Central memory CD8-positive, alpha-beta T cell (primary cell): ENCODE data around the gene IL1RL2.

Source experiments
- ATAC-seq: fragments of 150-1000 bp; cut with Tn5 transposase; replicated peaks from 2 replicates; pipeline ENCODE4 v1.10.0; 2022; ENCODE audit warnings: mild to moderate bottlenecking, moderate FRiP score, moderate number of reproducible peaks; ENCODE audit not compliant: poor library complexity, severe bottlenecking; ENCODE audit errors: extremely low read depth
- DNase-seq, 2 donors: peaks; one replicate each; pipeline ENCODE4 v3.0.0; 2021; ENCODE audit warnings: low spot score in 2 of 2
- H3K27ac Mint-ChIP-seq: one replicate; pipeline ENCODE4 v1.8.0; 2022; ENCODE audit warnings: low read depth, mild to moderate bottlenecking, moderate library complexity, mixed read lengths
- H3K27me3 Mint-ChIP-seq: one replicate; pipeline ENCODE4 v1.8.0; 2022; ENCODE audit warnings: mixed read lengths
- H3K36me3 Mint-ChIP-seq: one replicate; pipeline ENCODE4 v1.8.0; 2022; ENCODE audit warnings: mild to moderate bottlenecking, moderate library complexity, mixed read lengths; ENCODE audit not compliant: insufficient read depth
- H3K4me1 Mint-ChIP-seq: one replicate; pipeline ENCODE4 v1.8.0; 2022; ENCODE audit warnings: mixed read lengths
- H3K4me3 Mint-ChIP-seq: one replicate; pipeline ENCODE4 v1.8.0; 2022; ENCODE audit warnings: mild to moderate bottlenecking, moderate library complexity, mixed read lengths
- H3K9me3 Mint-ChIP-seq: one replicate; pipeline ENCODE4 v1.8.0; 2022; ENCODE audit warnings: mixed read lengths

The IL1RL2 gene

GRCh38 chr2:102240640-102241370 lies 54.0 kb downstream of the IL1RL2 start:
- ATAC-seq: peak; percentile 86
- H3K27ac Mint-ChIP-seq: peak overlapping the region; percentile 35
- no peak overlapping the region for H3K4me3 Mint-ChIP-seq

GRCh38 chr2:102241616-102242305 lies 54.9 kb downstream of the IL1RL2 start:
- Mint-ChIP-seq H3K27me3 (no peaks in the 10 kb centered on the region), H3K9me3 (no peaks in the 10 kb centered on the region), H3K27ac (no peak overlapping the region), H3K4me3 (no peak overlapping the region), H3K36me3 (peaks cover 5% of the 10 kb centered on the region), H3K4me1 (peaks cover 19% of the 10 kb centered on the region)
- no peak for ATAC-seq
- no peak for DNase-seq

More at GRCh38 chr2:102240640-102241370, 54.0 kb downstream of the IL1RL2 start:
- peaks cover 5% of the 10 kb centered on the region for H3K36me3 Mint-ChIP-seq
- H3K27me3 Mint-ChIP-seq: no peaks in the 10 kb centered on the region
- peak; percentile 67 to 79 for DNase-seq
- H3K9me3 Mint-ChIP-seq: no peaks in the 10 kb centered on the region
- peaks cover 19% of the 10 kb centered on the region for H3K4me1 Mint-ChIP-seq

- no peaks in the 10 kb centered on the region for H3K27me3 Mint-ChIP-seq
- DNase-seq (no peak), ATAC-seq (no peak)
- H3K36me3 Mint-ChIP-seq: peaks cover 3% of the 10 kb centered on the region
- peaks cover 8% of the 10 kb centered on the region for H3K4me1 Mint-ChIP-seq
- H3K27ac Mint-ChIP-seq: no peak overlapping the region
- no peak overlapping the region for H3K4me3 Mint-ChIP-seq
- no peaks in the 10 kb centered on the region for H3K9me3 Mint-ChIP-seq
Observed at GRCh38 chr2:102245266-102246151, 58.7 kb downstream of the IL1RL2 start.

GRCh38 chr2:102250278-102250821 lies 63.5 kb downstream of the IL1RL2 start:
- peaks cover 30% of the 10 kb centered on the region for H3K4me1 Mint-ChIP-seq
- H3K4me3 Mint-ChIP-seq: peak overlapping the region; percentile 75
- peaks cover 3% of the 10 kb centered on the region for H3K36me3 Mint-ChIP-seq
- DNase-seq (no peak), ATAC-seq (no peak)
- peak overlapping the region; percentile 56 for H3K27ac Mint-ChIP-seq
- H3K9me3 Mint-ChIP-seq: no peaks in the 10 kb centered on the region
- H3K27me3 Mint-ChIP-seq: no peaks in the 10 kb centered on the region

- Mint-ChIP-seq H3K9me3 (no peaks in the 10 kb centered on the region), H3K4me1 (peaks cover 33% of the 10 kb centered on the region), H3K36me3 (peaks cover 3% of the 10 kb centered on the region), H3K27me3 (no peaks in the 10 kb centered on the region), H3K27ac (peak overlapping the region; percentile 56), H3K4me3 (peak overlapping the region; percentile 75)
- ATAC-seq: peak; percentile 54
- DNase-seq: peak in 1 of 2 donors; percentile 27
Observed at GRCh38 chr2:102251042-102251848, 64.4 kb downstream of the IL1RL2 start.

- Mint-ChIP-seq H3K27me3 (no peaks in the 10 kb centered on the region), H3K4me1 (peaks cover 39% of the 10 kb centered on the region), H3K4me3 (peak overlapping the region; percentile 75)
Observed at GRCh38 chr2:102251849-102252203, 65.0 kb downstream of the IL1RL2 start.

GRCh38 chr2:102252236-102252635 lies 65.4 kb downstream of the IL1RL2 start:
- no peaks in the 10 kb centered on the region for H3K9me3 Mint-ChIP-seq
- H3K27me3 Mint-ChIP-seq: no peaks in the 10 kb centered on the region
- ATAC-seq (no peak), DNase-seq (no peak)
- peaks cover 43% of the 10 kb centered on the region for H3K4me1 Mint-ChIP-seq
- no peak overlapping the region for H3K27ac Mint-ChIP-seq
- peaks cover 3% of the 10 kb centered on the region for H3K36me3 Mint-ChIP-seq
- peak overlapping the region; percentile 75 for H3K4me3 Mint-ChIP-seq

More at GRCh38 chr2:102251849-102252203, 65.0 kb downstream of the IL1RL2 start:
- no peak overlapping the region for H3K27ac Mint-ChIP-seq
- peaks cover 3% of the 10 kb centered on the region for H3K36me3 Mint-ChIP-seq
- no peaks in the 10 kb centered on the region for H3K9me3 Mint-ChIP-seq
- no peak for ATAC-seq
- DNase-seq: no peak

- no peak for DNase-seq
- Mint-ChIP-seq H3K4me3 (no peak overlapping the region), H3K36me3 (peaks cover 3% of the 10 kb centered on the region), H3K4me1 (peaks cover 49% of the 10 kb centered on the region), H3K27me3 (no peaks in the 10 kb centered on the region), H3K9me3 (peaks cover under 1% of the 10 kb centered on the region), H3K27ac (peak overlapping the region; percentile 69)
- peak; percentile 60 for ATAC-seq
Observed at GRCh38 chr2:102253140-102253752, 66.4 kb downstream of the IL1RL2 start.

- Mint-ChIP-seq H3K27me3 (no peaks in the 10 kb centered on the region), H3K27ac (peak overlapping the region; percentile 69), H3K4me1 (peaks cover 54% of the 10 kb centered on the region), H3K4me3 (no peak overlapping the region), H3K36me3 (peaks cover 3% of the 10 kb centered on the region), H3K9me3 (peaks cover 4% of the 10 kb centered on the region)
- DNase-seq (no peak), ATAC-seq (no peak)
Observed at GRCh38 chr2:102253753-102254150, 66.9 kb downstream of the IL1RL2 start.

GRCh38 chr2:102256276-102256675 lies 69.5 kb downstream of the IL1RL2 start:
- H3K4me1 Mint-ChIP-seq: peaks cover 47% of the 10 kb centered on the region
- peak overlapping the region; percentile 48 for H3K27ac Mint-ChIP-seq
- H3K27me3 Mint-ChIP-seq: no peaks in the 10 kb centered on the region
- H3K9me3 Mint-ChIP-seq: peaks cover 4% of the 10 kb centered on the region
- DNase-seq (no peak), ATAC-seq (no peak)
- peak overlapping the region; percentile 55 for H3K4me3 Mint-ChIP-seq
- H3K36me3 Mint-ChIP-seq: peaks cover 3% of the 10 kb centered on the region

- ATAC-seq (no peak), DNase-seq (no peak)
- H3K27ac Mint-ChIP-seq: peak overlapping the region; percentile 48
- H3K4me1 Mint-ChIP-seq: peaks cover 43% of the 10 kb centered on the region
- no peaks in the 10 kb centered on the region for H3K27me3 Mint-ChIP-seq
- peaks cover 3% of the 10 kb centered on the region for H3K36me3 Mint-ChIP-seq
- peaks cover 4% of the 10 kb centered on the region for H3K9me3 Mint-ChIP-seq
- H3K4me3 Mint-ChIP-seq: peak overlapping the region; percentile 55
Observed at GRCh38 chr2:102256874-102257462, 70.1 kb downstream of the IL1RL2 start.
